GM19324 (cell line): ENCODE measurements around the gene CASD1.

ENCODE experiments used
- ATAC-seq: cut with Tn5 transposase; IDR thresholded peaks from one replicate; pipeline ENCODE4 v1.9.1; 2021; ENCODE audit warnings: mild to moderate bottlenecking, moderate library complexity; ENCODE audit not compliant: unreplicated experiment, low FRiP score

The CASD1 gene

GRCh38 chr7:94578614-94579013, 69.0 kb downstream of the CASD1 start:
- no peak for ATAC-seq

GRCh38 chr7:94579470-94579869, 69.9 kb downstream of the CASD1 start:
- ATAC-seq: no peak

GRCh38 chr7:94580601-94581000, 71.0 kb downstream of the CASD1 start:
- ATAC-seq: no peak

- no peak for ATAC-seq
Measured at GRCh38 chr7:94584113-94584512, 74.5 kb downstream of the CASD1 start.

GRCh38 chr7:94588075-94588474, 78.5 kb downstream of the CASD1 start:
- no peak for ATAC-seq

- no peak for ATAC-seq
Measured at GRCh38 chr7:94590526-94591162, 81.0 kb downstream of the CASD1 start.

GRCh38 chr7:94591176-94591575, 81.6 kb downstream of the CASD1 start:
- ATAC-seq: peak; percentile 67

GRCh38 chr7:94594882-94595281, 85.3 kb downstream of the CASD1 start:
- ATAC-seq: no peak

GRCh38 chr7:94595717-94596116, 86.1 kb downstream of the CASD1 start:
- ATAC-seq: no peak

- no peak for ATAC-seq
Measured at GRCh38 chr7:94600267-94600666, 90.7 kb downstream of the CASD1 start.

- ATAC-seq: no peak
Measured at GRCh38 chr7:94602181-94602580, 92.6 kb downstream of the CASD1 start.

GRCh38 chr7:94605031-94605430, 95.4 kb downstream of the CASD1 start:
- no peak for ATAC-seq
